Pancreas (tissue), 10 donors: ENCODE results near the gene NTN1. TPM values are rescaled to one million over a fixed set of nuclear protein-coding genes. Genes with fewer than 3 reads are reported as not detected.

Source experiments
- ATAC-seq, 4 donors: fragments of 200-7000 bp; cut with Tn5 transposase; one replicate each; pipeline versions ENCODE4 v1.8.0 to v1.9.1; 2020; ENCODE audit warnings: mild to moderate bottlenecking in 4 of 4, moderate library complexity in 4 of 4
- DNase-seq, 6 donors: peaks; one replicate each; pipeline ENCODE4 v3.0.0-alpha.2; 2020
- FAIRE-seq: peaks from 2 replicates; lab custom pipeline; 2012; peaks lifted over from hg19 to GRCh38; lab: Jason Lieb, UNC
- H3K27ac ChIP-seq, 4 donors: fragments of 200-600 bp; sonication (generic); 1 replicate in 3 of 4; 2 replicates in 1 of 4; pipeline versions ENCODE4 v1.5.0 to v1.8.0; 2020
- H3K27me3 ChIP-seq, 4 donors: fragments of 200-600 bp; one replicate each; pipeline ENCODE4 v1.8.0; 2021
- H3K36me3 ChIP-seq, 3 donors: fragments of 200-600 bp; sonication (generic) in 1 of 3; one replicate each; pipeline versions ENCODE4 v1.5.0 to v1.8.0; 2020 to 2021
- H3K4me1 ChIP-seq, 3 donors: fragments of 200-600 bp; one replicate each; pipeline ENCODE4 v1.8.0; 2021
- H3K4me3 ChIP-seq, 4 donors: fragments of 200-600 bp; sonication (generic) in 2 of 4; one replicate each; pipeline versions ENCODE4 v1.5.0 to v1.8.0; 2020 to 2021
- H3K9me3 ChIP-seq, 4 donors: fragments of 200-600 bp; one replicate each; pipeline ENCODE4 v1.8.0; 2021
- WGBS, 2 donors: extraction: QIAGEN DNeasy Blood & Tissue Kit; methylation state at CpG; one replicate each; pipeline ENCODE4 v1.1.7; 2013; 5-methylcytosine and 5-hydroxymethylcytosine counted together
- intact Hi-C, 3 donors: fragments of 100-400 bp; cut with DNase I; formaldehyde crosslinking; loops; one replicate each; pipeline versions ENCODE4 v1.11.1 to v1.14.2; 2022
- polyA plus RNA-seq, 2 donors: library from polyadenylated mRNA; stranded (reverse); fragments of 200-250 nt; gene quantifications; one replicate each; pipeline ENCODE4 v1.2.3, GENCODE V29; 2013
- total RNA-seq, 6 donors: library from RNA; stranded (reverse); fragmentation: NEBNext Ultra II Directional in 4 of 6; extraction: Animal tissue kit (Norgen Biotek cat#: 25700) in 4 of 6; gene quantifications; one replicate each; pipeline versions ENCODE4 v1.2.1 to v1.2.4, GENCODE V29; 2021 to 2023
- TF ChIP-seq, protein P1 (sequence below), 4 donors: fragments of 200-600 bp; sonication (generic) in 3 of 4; IDR thresholded peaks; one replicate each; pipeline versions ENCODE4 v1.5.0 to v1.8.0; 2021; ENCODE audit warnings: antibody characterized with exemption in 4 of 4
- donor health status: healthy with polysubstance abuse.
- donor health status: DM: no; HTN: no; CAD: no; lungs with moderate emphysema.
- donor health status: DM: no; HTN: no; CAD: no.
- donor health status: control.
- donor health status: control.
- donor health status: Bipolar disorder and iron deficiency.
- donor health status: DM: yes; HTN: yes; CAD: no.
- donor health status: DM: no; HTN: no; CAD: no.
- donor health status: DM: no; HTN: no; CAD: no.
- donor health status: DM: yes; HTN: yes; CAD: no.

Gene NTN1
- total and polyA plus RNA-seq, 8 donors, result 1.8 to 4.3 (median 2.5) TPM

DNA sequence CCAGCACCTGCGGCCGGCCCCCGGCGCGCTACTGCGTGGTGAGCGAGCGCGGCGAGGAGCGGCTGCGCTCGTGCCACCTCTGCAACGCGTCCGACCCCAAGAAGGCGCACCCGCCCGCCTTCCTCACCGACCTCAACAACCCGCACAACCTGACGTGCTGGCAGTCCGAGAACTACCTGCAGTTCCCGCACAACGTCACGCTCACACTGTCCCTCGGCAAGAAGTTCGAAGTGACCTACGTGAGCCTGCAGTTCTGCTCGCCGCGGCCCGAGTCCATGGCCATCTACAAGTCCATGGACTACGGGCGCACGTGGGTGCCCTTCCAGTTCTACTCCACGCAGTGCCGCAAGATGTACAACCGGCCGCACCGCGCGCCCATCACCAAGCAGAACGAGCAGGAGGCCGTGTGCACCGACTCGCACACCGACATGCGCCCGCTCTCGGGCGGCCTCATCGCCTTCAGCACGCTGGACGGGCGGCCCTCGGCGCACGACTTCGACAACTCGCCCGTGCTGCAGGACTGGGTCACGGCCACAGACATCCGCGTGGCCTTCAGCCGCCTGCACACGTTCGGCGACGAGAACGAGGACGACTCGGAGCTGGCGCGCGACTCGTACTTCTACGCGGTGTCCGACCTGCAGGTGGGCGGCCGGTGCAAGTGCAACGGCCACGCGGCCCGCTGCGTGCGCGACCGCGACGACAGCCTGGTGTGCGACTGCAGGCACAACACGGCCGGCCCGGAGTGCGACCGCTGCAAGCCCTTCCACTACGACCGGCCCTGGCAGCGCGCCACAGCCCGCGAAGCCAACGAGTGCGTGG lies 1.5 kb downstream of the NTN1 start:
- Histone ChIP-seq H3K36me3 (no peaks in the 10 kb centered on the region), H3K4me1 (peaks cover 0 to 6% (median under 1%) of the 10 kb centered on the region in 3 donors), H3K27ac (no peak overlapping the region), H3K27me3 (no peaks in the 10 kb centered on the region), H3K9me3 (no peaks in the 10 kb centered on the region), H3K4me3 (peak overlapping the region; percentile 55 to 78 (median 61))
- peak in 2 of 4 donors; percentile 1 to 2 for ATAC-seq
- FAIRE-seq, result no peak
- TF ChIP-seq, protein P1, sequence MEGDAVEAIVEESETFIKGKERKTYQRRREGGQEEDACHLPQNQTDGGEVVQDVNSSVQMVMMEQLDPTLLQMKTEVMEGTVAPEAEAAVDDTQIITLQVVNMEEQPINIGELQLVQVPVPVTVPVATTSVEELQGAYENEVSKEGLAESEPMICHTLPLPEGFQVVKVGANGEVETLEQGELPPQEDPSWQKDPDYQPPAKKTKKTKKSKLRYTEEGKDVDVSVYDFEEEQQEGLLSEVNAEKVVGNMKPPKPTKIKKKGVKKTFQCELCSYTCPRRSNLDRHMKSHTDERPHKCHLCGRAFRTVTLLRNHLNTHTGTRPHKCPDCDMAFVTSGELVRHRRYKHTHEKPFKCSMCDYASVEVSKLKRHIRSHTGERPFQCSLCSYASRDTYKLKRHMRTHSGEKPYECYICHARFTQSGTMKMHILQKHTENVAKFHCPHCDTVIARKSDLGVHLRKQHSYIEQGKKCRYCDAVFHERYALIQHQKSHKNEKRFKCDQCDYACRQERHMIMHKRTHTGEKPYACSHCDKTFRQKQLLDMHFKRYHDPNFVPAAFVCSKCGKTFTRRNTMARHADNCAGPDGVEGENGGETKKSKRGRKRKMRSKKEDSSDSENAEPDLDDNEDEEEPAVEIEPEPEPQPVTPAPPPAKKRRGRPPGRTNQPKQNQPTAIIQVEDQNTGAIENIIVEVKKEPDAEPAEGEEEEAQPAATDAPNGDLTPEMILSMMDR (IDR thresholded peaks at IDR 0.05), result no peak
- intact Hi-C loops, result no loop called here
- peak in 3 of 6 donors; percentile 58 to 82 (median 67) for DNase-seq
- 8 to 9% methylated on average over 90 to 106 of the region's 106 CpGs for WGBS, 2 donors

GRCh38 chr17:9023392-9024218 lies 2.3 kb downstream of the NTN1 start:
- intact Hi-C loops, result no loop called here
- ATAC-seq (no peak), FAIRE-seq (no peak), DNase-seq (no peak)
- TF ChIP-seq, protein P1 (IDR thresholded peaks at IDR 0.05), result no peak
- Histone ChIP-seq H3K9me3 (no peaks in the 10 kb centered on the region), H3K27me3 (no peaks in the 10 kb centered on the region), H3K4me3 (peak overlapping the region in 1 of 4 donors; percentile 78), H3K4me1 (peaks cover 0 to 5% (median 0%) of the 10 kb centered on the region in 3 donors), H3K27ac (no peak overlapping the region), H3K36me3 (no peaks in the 10 kb centered on the region)
- WGBS, 2 donors, result 44 to 53% methylated on average over 24 to 49 of the region's 49 CpGs

- no peak for ATAC-seq
- Histone ChIP-seq H3K27ac (no peak overlapping the region), H3K9me3 (no peaks in the 10 kb centered on the region), H3K27me3 (no peaks in the 10 kb centered on the region), H3K36me3 (no peaks in the 10 kb centered on the region), H3K4me3 (no peak overlapping the region), H3K4me1 (peaks cover 0 to 5% (median 0%) of the 10 kb centered on the region in 3 donors)
- no peak for DNase-seq
- no peak for FAIRE-seq
- TF ChIP-seq, protein P1 (IDR thresholded peaks at IDR 0.05), result no peak
- intact Hi-C loops, result no loop called here
- 87 to 90% methylated on average over 14 of the region's 14 CpGs for WGBS, 2 donors
Measured at GRCh38 chr17:9024497-9024896, 3.2 kb downstream of the NTN1 start.

GRCh38 chr17:9026741-9027140 lies 5.4 kb downstream of the NTN1 start:
- no peak for FAIRE-seq
- intact Hi-C loops, result no loop called here
- H3K9me3 ChIP-seq, result no peaks in the 10 kb centered on the region
- 78 to 82% methylated on average over 8 of the region's 8 CpGs for WGBS, 2 donors
- peaks cover 0 to 5% (median 0%) of the 10 kb centered on the region in 3 donors for H3K4me1 ChIP-seq
- no peak overlapping the region for H3K4me3 ChIP-seq
- DNase-seq, result no peak
- H3K27ac ChIP-seq, result no peak overlapping the region
- no peaks in the 10 kb centered on the region for H3K27me3 ChIP-seq
- no peak for ATAC-seq
- TF ChIP-seq, protein P1 (IDR thresholded peaks at IDR 0.05), result no peak
- H3K36me3 ChIP-seq, result no peaks in the 10 kb centered on the region
